Thyroid gland (tissue), 4 donors: ENCODE data around the gene PLA2G6.

ENCODE experiments used
- POLR2A ChIP-seq, 2 donors: fragments of 450-650 bp; IDR thresholded peaks; one replicate each; pipeline ENCODE4 v1.6.1; 2017; ENCODE audit warnings: antibody characterized with exemption in 2 of 2, mild to moderate bottlenecking in 2 of 2, moderate library complexity in 1 of 2
- TF ChIP-seq, protein P1 (sequence below), 6 experiments: fragments of 200-600 bp in 3 of 6; fragments of 450-650 bp in 3 of 6; sonication (generic) in 3 of 6; IDR thresholded peaks; one replicate each; pipeline ENCODE4 v1.5.1; 2016 to 2019; ENCODE audit warnings: antibody characterized with exemption in 6 of 6, mild to moderate bottlenecking in 2 of 6, inconsistent platforms in 1 of 6, moderate library complexity in 1 of 6

DNA sequence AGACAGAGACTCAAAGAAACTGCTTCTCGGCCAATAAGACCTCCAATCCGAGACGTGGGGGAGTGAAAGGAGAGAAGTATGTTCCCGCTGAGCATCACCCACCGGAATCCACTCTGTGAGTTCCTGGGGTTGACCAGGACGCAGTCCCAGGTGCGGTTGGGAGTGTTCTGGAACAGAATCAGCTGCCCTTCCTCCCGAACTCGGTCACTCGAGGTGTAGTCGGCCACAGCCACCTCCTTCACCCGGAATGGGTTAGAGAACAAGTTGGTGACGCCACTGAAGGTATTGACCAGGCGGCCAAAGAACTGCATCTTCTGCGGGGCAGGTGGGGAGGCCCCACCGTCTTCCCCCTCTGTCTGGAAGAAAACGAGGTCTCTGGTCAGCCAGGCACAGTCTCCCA, 12.5 kb downstream of the PLA2G6 start:
- TF ChIP-seq, protein P1, sequence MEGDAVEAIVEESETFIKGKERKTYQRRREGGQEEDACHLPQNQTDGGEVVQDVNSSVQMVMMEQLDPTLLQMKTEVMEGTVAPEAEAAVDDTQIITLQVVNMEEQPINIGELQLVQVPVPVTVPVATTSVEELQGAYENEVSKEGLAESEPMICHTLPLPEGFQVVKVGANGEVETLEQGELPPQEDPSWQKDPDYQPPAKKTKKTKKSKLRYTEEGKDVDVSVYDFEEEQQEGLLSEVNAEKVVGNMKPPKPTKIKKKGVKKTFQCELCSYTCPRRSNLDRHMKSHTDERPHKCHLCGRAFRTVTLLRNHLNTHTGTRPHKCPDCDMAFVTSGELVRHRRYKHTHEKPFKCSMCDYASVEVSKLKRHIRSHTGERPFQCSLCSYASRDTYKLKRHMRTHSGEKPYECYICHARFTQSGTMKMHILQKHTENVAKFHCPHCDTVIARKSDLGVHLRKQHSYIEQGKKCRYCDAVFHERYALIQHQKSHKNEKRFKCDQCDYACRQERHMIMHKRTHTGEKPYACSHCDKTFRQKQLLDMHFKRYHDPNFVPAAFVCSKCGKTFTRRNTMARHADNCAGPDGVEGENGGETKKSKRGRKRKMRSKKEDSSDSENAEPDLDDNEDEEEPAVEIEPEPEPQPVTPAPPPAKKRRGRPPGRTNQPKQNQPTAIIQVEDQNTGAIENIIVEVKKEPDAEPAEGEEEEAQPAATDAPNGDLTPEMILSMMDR (IDR thresholded peaks at IDR 0.05) = no peak
- TF ChIP-seq POLR2A (IDR thresholded peaks at IDR 0.05) = no peak
